ENCODE results near the gene DARS1.

- no peak for TF ChIP-seq YY1 (IDR thresholded peaks at IDR 0.05; ENCODE audit: insufficient read depth, insufficient replicate concordance, low read depth, low read length)
- no peak for TF ChIP-seq POLR2AphosphoS5 (IDR thresholded peaks at IDR 0.05; ENCODE audit: low read depth, low read length)
- no peak for TF ChIP-seq SP4 (CRISPR knock-in tag; IDR thresholded peaks at IDR 0.05)
Observed at GRCh38 chr2:136010126-136010525, 24.7 kb upstream of the DARS1 start.
